NK-92 (cell line): Measurements from ENCODE around the gene CSDE1.

Experiments used
- DNase-seq: peaks from one replicate; lab custom pipeline; 2025; ENCODE audit not compliant: unreplicated experiment; lab: John Stamatoyannopoulos, UW

CSDE1 gene

GRCh38 chr1:114668373-114668772 is 89.4 kb downstream of the CSDE1 start:
- no peak for DNase-seq

- DNase-seq, result no peak
These were observed 90.8 kb downstream of the CSDE1 start for GRCh38 chr1:114666954-114667353.
